Measurements from ENCODE around the gene ADAM12.

- no peak for TF ChIP-seq CTCF (IDR thresholded peaks at IDR 0.05 in 8 of 11, conservative IDR thresholded peaks at IDR 0.05 in 3 of 11)
- no peak for TF ChIP-seq POLR2AphosphoS5 (IDR thresholded peaks at IDR 0.05)
- no peak for TF ChIP-seq POLR2A (IDR thresholded peaks at IDR 0.05)
Observed at GRCh38 chr10:126123466-126123865, 264.8 kb downstream of the ADAM12 start.

Data from spleen (tissue), 7 donors.